IPS DF 4.7 (cell line): Measurements from ENCODE around the gene KIAA1217.

Experiments used
- DNase-seq: peaks from one replicate; pipeline ENCODE4 v3.0.0-alpha.2; 2013; ENCODE audit warnings: low spot score; ENCODE audit errors: extremely low read depth

The KIAA1217 gene

DNA sequence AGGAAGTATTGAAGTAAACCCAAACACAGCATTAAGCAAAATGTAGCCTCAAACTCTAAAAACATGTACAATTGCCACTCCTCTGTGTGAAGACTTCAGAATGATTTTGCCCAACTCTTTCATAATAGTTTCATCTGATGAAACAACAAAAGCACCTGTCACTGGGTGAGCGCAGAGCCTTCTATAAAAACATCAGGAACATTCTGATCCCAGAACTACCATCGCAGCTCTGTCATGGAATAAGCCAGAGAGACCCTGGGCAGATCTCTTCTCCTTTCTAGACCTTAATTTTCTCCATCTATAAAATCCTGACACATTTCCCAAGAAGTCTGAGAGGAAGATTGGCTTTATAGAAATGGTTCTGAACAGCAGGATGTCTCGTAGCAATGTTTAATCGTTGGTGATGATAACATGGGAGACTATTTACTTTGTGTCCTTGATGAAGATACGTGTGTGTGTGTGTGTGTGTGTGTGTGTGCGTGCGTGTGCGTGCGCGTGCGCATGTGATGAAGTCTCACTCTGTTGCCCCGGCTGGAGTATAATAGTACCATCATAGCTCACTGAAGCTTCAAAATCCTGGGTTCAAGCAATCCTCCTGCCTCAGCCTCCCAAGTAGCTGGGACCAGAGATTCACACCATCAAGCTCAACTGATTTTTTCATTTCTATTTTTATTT is 198.0 kb downstream of the KIAA1217 start:
- no peak for DNase-seq

- DNase-seq = no peak
Measured at GRCh38 chr10:24407928-24408327, 199.0 kb downstream of the KIAA1217 start.

- no peak for DNase-seq
Measured at GRCh38 chr10:24408365-24408764, 199.4 kb downstream of the KIAA1217 start.

GRCh38 chr10:24414597-24414996 is 205.7 kb downstream of the KIAA1217 start:
- no peak for DNase-seq

DNA sequence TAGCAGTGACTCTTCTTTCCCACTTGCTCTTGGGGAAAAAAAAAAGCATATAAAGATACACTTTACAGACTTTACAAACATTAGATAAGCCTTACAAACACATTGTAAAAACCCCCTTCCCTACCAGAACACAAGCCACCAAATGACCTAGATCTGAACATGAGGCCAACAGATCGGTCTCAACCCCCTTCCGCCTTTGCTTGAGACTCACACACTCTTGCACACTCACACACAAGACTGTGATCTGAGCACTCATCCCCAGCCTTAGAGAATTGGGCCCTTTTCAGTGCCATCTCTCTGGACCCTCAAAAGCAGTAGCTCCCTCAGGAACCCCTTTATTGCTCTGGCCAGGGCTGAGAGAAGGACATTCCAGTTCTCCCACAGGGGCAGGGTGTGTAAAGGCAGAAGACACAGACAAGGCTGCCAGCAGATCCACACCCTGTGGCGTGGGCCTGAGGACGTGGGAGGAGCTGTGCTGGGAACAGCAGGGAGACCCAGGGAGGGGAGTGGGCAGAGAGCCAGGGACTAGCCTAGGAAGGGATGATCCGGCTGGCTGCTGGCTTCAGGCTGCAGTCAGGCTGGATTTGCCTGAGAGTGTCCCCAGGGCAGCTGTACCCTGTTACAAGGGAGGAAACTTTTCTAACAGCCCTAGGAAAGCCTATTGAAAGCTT is 206.7 kb downstream of the KIAA1217 start:
- DNase-seq = no peak

DNA sequence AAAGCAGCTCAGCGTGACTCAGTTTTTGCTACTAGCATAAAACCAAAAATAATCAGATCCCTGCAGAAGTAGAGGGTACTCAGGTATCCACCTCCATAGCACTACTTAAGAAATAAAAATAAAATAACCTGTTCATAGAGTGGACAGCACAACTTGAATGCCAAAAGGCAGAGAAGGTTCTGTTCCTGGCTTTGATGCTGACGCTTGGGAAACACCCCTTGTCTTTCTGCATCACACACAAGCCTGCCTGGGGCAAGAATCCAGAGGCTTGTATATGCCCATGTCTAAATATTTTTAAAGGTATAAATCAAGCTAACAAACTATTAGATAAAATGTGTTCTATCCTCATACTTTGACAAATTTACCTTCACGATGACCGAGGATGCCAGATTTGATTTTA is 207.3 kb downstream of the KIAA1217 start:
- DNase-seq = no peak

GRCh38 chr10:24417053-24417452 is 208.1 kb downstream of the KIAA1217 start:
- no peak for DNase-seq

GRCh38 chr10:24418532-24418931 is 209.6 kb downstream of the KIAA1217 start:
- no peak for DNase-seq

- DNase-seq = no peak
Measured at GRCh38 chr10:24419066-24419465, 210.1 kb downstream of the KIAA1217 start.

GRCh38 chr10:24425151-24425550 is 216.2 kb downstream of the KIAA1217 start:
- DNase-seq = no peak

GRCh38 chr10:24427678-24428409 is 218.9 kb downstream of the KIAA1217 start:
- DNase-seq = no peak

GRCh38 chr10:24428410-24428782 is 219.5 kb downstream of the KIAA1217 start:
- DNase-seq = no peak

GRCh38 chr10:24430591-24430990 is 221.7 kb downstream of the KIAA1217 start:
- no peak for DNase-seq

- DNase-seq = no peak
Measured at GRCh38 chr10:24432478-24433416, 223.8 kb downstream of the KIAA1217 start.

DNA sequence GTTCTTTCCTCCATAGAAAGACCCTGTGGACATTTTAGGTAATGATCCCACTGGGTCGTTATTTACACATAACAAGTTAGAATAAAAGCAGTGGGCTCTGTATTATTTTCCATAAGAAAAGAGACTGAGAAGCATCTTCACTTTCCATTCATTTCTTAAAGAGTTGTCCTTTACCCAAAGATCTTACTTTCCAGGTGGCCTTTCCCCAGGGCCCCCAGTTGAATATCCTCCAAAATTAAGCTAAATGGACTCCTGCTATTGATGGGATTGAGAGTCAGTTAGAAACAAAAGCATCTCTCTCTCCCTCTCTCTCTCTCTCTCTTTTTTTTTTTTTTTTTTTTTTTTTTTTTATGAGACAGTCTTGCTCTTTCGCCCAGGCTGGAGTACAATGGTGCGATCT is 224.8 kb downstream of the KIAA1217 start:
- no peak for DNase-seq

DNA sequence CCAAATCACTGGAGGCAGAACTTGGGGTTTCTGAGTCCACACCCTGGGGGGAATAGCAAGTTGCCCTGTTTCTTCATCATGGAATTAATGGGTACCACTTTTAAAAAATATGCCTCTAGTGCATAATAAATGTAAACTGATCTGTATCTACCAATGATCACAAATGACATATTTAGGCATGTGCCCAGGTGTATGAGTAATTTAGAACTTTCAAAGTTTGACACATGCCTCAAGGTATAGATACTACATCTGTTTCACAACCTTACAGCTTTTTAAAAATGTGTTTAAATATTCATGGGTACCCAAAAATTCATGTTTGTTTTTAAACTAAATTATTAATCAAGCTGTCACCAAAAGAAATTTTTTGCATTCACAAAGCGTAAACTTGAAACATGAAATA is 226.0 kb downstream of the KIAA1217 start:
- no peak for DNase-seq

DNA sequence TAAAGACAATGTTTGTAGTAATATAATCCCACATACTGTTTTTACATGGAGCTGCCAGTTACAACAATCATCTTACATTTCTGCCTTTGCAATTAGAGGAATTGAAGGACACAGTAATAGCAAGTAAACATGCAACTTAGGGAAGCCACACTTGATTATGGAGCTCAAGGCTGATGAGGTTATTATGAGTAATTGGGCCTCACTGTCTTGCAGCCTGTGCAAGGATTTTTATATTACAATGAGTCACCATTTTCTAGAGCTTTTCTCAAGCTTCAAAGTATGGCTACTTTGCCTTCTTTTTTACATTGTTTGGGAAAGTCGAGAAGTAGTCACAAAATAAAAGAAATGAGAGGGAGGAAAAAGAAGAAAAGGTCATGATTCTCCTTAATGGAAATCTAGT is 226.4 kb downstream of the KIAA1217 start:
- no peak for DNase-seq

DNA sequence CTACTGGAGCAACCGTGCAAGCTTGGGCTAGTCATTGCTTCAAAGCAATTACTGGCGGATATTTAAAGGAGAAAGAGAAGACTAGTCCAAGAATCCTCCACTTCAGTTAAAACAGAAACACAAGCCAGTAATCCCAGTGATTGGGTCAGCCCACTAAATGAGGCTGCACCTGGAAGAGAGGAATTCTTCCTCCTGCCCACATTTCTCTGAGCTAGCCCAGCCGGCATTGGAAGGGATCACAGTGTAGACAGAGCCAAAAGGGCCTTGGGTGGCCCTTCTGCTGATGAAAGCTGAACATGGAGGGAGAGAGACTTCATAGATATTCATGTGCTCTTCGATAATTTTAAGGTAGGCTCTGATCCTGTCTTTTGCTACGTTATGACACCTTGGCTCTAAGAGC is 228.4 kb downstream of the KIAA1217 start:
- no peak for DNase-seq

DNA sequence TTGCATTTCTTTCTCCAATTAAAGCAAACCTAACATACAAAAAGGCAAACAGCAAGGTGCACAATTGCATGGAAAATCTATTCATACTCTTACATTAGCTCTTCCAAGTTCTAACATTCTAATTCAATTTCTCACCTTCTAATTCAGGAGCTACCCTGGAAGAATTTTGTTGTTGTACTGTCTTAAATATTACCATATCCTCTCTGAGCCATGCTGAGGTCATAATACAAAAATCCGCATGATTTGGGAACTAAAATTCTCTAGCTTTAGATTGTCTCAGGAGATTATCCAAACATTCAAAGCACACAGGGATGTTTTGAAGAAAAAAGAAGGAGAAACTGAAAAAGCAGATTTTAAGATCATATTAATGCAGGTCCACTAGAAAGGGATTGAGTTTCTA is 229.9 kb downstream of the KIAA1217 start:
- no peak for DNase-seq

GRCh38 chr10:24439935-24440334 is 231.0 kb downstream of the KIAA1217 start:
- no peak for DNase-seq
